DMS114 treated with DMSO at 0.1 percent for 48 hours (cell line): ENCODE data around the gene SFXN3.

Experiments used
- DNase-seq: peaks from one replicate; lab custom pipeline; 2025; ENCODE audit not compliant: unreplicated experiment; lab: John Stamatoyannopoulos, UW

Gene SFXN3

GRCh38 chr10:101056365-101057151 lies 25.5 kb downstream of the SFXN3 start:
- no peak for DNase-seq

GRCh38 chr10:101060036-101060950 lies 29.3 kb downstream of the SFXN3 start:
- DNase-seq: peak; percentile 96

- DNase-seq: peak; percentile 89
Observed at GRCh38 chr10:101060951-101061623, 30.1 kb downstream of the SFXN3 start.

- DNase-seq: peak; percentile 41
Observed at GRCh38 chr10:101061624-101062231, 30.7 kb downstream of the SFXN3 start, which contains the start of gene KAZALD1. Gene KAZALD1 (plus strand): TSS chr10:101061989. CDS start chr10:101062593, 604 bp downstream.

- DNase-seq: peak; percentile 58
Observed at GRCh38 chr10:101062232-101063049, 31.4 kb downstream of the SFXN3 start.

GRCh38 chr10:101063050-101063525 lies 32.1 kb downstream of the SFXN3 start:
- DNase-seq: no peak

- no peak for DNase-seq
Observed at GRCh38 chr10:101063548-101064414, 32.7 kb downstream of the SFXN3 start.

GRCh38 chr10:101064415-101065030 lies 33.5 kb downstream of the SFXN3 start:
- no peak for DNase-seq

GRCh38 chr10:101065481-101066145 lies 34.6 kb downstream of the SFXN3 start:
- DNase-seq: no peak

- DNase-seq: peak; percentile 48
Observed at GRCh38 chr10:101066146-101066895, 35.3 kb downstream of the SFXN3 start.

GRCh38 chr10:101066896-101067355 lies 35.9 kb downstream of the SFXN3 start:
- DNase-seq: no peak

- peak; percentile 80 for DNase-seq
Observed at GRCh38 chr10:101067356-101068083, 36.5 kb downstream of the SFXN3 start.

GRCh38 chr10:101069441-101069840 lies 38.4 kb downstream of the SFXN3 start:
- no peak for DNase-seq

- DNase-seq: no peak
Observed at GRCh38 chr10:101070098-101070497, 39.1 kb downstream of the SFXN3 start.

GRCh38 chr10:101071267-101071884 lies 40.3 kb downstream of the SFXN3 start:
- no peak for DNase-seq

GRCh38 chr10:101071885-101072433 lies 40.9 kb downstream of the SFXN3 start:
- no peak for DNase-seq
